ENCODE data around the gene SLC35G3.
"Not testable (repeated sequence)": the region's sequence is repeated elsewhere in the genome, so short reads cannot be mapped to it uniquely, and the experiment has no call there.

The SLC35G3 gene

GRCh38 chr17:35194001-35194400 is at the start of gene SLC35G3:
Gene SLC35G3, minus strand, starts transcription at chr17:35194393. Its CDS starts 86 bp downstream, at chr17:35194307.
- not testable (repeated sequence) for DNase-seq

DNA sequence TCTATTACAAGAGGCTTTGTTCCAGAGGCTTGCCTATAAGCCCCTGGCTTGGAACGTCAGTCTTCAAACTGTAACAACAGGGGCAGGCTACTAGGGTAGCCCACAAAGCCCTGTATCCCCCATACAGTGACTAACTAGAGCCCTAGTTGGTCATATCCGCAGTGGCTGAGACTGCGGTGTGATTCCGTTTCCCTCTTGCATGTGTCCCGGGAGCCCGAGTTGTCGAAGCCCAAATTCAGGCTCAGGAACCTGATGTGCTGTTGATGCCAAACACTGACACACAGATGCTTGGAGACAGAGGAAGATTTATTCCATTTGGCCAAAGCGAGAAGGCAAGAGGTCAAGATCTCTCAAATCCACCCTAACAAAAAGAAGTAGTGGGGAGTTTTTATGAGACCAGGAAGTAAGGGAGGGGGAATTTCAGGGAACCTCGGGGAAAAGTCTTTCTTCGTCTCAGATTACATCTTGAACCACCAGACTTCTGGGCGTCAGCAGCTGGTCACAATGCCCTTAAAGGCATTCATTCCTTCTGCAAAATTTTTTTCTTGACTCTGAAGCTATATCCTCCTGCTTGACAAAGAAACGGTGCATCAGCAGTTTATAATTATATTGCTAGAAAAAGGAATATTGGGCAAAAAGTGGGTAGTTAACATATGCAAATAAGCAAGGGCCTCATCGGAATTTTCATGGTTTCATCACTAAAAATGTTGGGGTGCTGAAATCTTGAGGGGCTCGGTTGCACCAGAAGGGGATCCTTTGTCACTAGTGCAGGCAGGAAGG is 49.6 kb upstream of the SLC35G3 start:
- peak; percentile 56 for DNase-seq

DNA sequence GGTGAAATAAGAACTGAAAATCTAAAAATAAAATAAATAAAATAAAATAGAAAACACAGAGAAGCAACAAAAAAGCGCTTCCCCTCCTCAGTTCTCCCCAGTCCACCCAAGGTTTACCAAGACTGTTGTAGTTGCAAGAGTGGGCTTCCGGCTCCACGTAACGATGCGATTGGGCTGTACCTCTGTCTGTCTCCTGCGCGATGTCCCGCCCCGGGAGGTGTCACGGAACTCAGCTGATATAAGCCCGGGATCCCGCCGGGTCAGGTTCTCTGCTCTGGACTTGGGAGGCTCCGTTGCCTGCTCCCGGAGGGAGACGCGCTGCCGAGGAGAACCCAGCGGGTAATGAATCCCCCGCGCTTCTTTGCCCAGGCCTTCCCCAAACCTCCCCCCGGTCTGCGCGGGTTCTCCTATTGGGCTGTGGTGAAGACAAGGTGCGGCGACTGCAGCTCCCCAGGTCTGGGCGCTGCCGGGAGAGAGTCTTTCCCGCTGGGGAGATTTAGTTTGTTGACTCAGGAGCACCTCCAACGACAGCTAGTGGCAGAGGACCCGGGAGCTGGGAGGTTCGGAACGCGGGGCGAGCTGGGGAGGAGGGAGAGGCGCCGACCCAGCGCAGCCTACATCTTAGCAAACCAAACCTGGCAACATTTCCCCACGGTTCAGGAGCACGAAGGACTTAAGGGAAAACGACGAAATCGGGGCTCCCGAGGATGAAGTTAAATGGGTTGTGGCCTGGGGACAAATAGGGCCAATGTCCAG is 48.8 kb upstream of the SLC35G3 start, which contains the start of gene SLFN5:
TSS of gene SLFN5 (plus strand) at position 268 of the 756 bp plus-strand sequence. CDS start 15,619 bp downstream, outside the sequence.
- peak; percentile 93 for DNase-seq

DNA sequence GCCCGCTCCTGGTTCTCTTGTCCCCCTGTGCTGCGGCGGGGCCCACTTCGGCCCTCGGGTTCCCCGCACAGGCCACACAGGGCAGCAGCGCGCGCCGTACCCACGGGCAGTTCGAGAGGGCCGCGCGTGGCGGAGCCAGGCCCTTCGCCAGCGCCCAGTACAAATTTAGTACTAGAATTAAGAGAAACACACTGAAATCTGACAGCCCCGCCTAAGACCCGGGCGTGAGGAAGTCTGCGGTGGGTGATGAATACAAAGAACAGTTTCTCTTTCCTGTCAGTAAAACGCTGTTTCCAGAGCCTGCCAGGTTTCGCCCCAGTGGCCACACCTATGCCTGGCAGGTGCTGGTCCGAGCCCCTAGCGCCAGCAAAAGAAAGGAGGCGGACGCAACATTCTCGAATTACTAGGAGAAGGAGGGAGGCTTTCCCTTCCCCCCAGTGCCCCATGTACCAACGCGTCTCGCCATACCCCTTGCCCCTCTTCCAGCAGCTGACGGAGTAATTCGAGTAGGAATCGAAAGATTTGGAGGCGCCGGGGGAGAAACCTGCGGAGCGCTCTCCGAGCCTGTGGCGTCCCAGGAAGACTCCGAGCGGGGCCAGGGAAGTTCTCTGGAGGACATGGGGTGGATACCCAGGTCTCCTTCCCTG is 48.1 kb upstream of the SLC35G3 start:
- DNase-seq, result peak; percentile 87

- peak; percentile 41 for DNase-seq
Observed at GRCh38 chr17:35241520-35241919, 47.3 kb upstream of the SLC35G3 start.

DNA sequence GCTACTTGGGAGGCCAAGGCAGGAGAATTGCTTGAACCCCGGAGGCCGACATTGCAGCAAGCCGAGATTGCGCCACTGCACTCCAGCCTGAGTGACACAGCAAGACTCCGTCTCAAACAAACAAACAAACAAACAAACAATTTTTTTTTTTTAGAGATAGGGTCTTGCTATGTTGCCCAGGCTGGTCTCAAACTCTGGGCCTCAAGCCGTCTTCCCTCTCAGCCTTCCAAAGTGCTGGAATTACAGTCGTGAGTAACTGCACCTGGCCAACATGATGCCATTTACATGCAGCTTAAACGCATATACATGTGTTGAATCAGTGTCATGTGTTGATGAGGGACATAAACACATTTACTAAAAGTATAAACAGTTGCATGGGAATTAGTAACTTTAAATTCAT is 46.7 kb upstream of the SLC35G3 start:
- DNase-seq, result no peak

GRCh38 chr17:35239823-35240222 is 45.6 kb upstream of the SLC35G3 start:
- no peak for DNase-seq

DNA sequence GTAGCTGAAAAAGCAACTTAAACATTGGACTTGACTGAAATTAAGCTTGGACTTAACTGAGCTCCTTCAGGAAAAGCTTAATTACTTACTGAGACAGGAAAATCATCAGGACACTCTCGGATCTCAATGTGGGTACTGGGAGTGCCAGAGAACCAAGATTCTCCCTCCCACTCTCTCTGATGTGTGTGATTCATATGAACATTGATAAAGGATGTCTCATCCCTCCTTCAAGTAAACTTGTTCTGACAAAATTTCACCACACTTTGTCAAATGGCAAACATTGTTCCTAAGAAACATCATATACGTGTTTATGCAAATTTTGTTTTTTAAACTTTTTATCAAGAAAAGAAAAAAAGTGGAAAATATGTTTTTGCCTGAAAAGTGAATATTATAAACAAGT is 44.6 kb upstream of the SLC35G3 start:
- no peak for DNase-seq

- no peak for DNase-seq
Observed at GRCh38 chr17:35236821-35237220, 42.6 kb upstream of the SLC35G3 start.

DNA sequence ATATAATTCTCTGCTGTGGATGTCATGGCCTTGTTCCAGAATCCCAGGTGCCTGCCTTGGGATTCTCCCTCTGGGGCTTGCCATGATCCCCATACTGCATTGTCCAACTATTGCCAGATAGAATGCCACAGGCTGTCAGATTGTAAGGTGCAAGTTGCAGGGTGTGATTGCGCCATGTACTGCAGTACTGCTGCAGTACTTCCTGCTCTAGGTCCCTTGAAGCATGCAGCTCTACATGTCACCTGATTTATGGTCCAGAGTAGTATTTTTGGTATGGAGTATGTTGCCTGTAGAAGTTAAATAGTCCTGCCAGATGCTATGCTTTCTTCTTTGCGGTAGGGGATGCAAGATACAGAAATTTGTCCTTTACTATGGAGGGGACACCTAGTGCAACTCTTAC is 41.7 kb upstream of the SLC35G3 start:
- DNase-seq, result no peak

DNA sequence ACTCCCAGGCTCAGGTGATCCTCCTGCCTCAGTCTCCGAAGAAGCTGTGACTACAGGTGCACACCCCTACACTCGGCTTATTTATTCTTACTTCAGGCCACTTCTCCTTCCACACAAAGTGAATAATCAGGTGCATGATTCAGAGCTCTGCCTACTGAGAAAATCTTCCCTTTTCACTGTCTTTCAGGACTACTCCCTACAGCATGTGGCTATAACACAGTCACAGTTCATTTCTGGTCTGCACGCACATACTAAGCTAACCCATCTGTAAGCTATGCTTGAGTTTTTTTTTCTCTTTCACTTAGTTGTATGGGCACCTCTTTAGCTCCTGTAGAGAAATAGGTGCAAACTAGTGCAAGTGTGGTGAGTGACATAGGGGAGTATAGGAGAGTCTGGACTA is 41.1 kb upstream of the SLC35G3 start:
- DNase-seq, result no peak

GRCh38 chr17:35234315-35234714 is 40.1 kb upstream of the SLC35G3 start:
- DNase-seq, result not testable (repeated sequence)

DNA sequence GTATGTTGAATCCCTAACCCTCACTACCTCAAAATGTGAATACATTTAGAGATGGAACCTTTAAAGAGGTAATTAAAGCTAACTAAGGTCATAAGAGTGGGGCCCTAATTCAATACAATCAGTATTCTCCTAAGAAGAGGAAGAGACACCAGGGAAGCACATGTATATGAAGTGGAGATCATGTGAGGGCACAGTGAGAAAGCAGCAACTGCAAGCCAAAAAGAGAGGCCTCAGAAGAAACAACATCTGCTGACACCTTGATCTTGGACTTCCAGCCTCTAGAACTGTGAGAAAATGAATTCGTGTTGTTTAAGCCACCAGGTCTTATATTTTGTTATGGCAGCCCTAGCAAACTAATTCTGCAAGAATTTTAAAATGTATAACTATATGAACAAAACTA is 35.4 kb upstream of the SLC35G3 start:
- DNase-seq, result no peak

DNA sequence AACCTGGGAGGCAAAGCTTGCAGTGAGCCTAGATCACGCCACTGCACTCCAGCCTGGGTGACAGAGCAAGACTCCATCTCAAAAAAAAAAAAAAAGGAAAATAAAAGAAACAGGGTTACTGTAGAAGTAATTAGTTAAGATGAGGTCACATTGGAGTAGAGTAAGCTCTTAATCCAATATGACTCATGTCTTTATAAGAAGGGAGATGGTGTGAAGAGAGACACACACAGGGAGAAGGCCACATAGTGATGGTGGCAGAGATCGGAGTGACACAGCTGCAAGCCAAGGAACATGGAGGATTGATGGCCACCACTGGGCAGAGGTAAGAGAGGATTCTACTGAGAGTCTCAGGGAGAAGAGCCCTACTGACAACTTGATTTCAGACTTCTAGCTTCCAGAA is 33.4 kb upstream of the SLC35G3 start:
- DNase-seq, result no peak

DNA sequence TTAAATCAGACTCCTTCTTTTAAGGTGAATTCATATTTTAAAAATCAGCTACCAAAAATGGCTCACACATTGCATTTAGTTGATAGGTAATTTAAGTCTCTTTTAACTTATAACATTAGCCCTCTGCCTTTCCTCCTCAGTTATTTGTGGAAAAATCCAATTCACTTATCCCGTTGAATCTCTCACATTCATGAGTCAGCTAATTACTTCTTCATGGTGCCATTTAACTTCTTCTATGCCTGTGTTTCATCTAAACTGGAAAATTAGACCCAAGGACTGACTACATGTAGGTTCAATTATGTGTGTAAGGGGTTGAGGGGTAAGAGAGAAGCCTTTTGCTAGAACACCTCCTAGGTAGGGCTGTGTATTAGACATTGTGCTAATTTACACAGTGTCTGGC is 30.2 kb upstream of the SLC35G3 start:
- no peak for DNase-seq

DNA sequence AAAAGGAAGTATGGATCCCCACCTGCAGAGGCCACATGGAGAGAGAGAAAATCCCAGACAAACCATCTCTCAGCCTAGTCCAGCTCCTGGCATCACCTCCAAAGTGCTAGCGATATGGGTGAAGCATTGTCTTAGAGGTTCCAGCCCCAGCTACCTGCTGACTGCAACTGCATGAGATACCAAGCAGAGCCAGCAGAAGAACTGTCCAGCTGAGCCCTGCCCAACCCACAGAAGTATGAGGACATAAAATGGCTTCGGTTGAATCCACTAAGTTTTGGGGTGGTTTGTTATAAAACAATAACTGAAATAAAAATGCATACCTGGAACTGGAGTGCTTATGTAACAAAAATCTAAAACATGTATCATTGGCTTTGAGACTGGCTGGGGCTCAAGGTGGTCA is 28.3 kb upstream of the SLC35G3 start:
- no peak for DNase-seq

GRCh38 chr17:35218915-35219314 is 24.7 kb upstream of the SLC35G3 start:
- DNase-seq, result no peak

GRCh38 chr17:35217107-35217506 is 22.9 kb upstream of the SLC35G3 start:
- DNase-seq, result no peak

GRCh38 chr17:35214631-35215273 is 20.6 kb upstream of the SLC35G3 start:
- peak; percentile 40 for DNase-seq

DNA sequence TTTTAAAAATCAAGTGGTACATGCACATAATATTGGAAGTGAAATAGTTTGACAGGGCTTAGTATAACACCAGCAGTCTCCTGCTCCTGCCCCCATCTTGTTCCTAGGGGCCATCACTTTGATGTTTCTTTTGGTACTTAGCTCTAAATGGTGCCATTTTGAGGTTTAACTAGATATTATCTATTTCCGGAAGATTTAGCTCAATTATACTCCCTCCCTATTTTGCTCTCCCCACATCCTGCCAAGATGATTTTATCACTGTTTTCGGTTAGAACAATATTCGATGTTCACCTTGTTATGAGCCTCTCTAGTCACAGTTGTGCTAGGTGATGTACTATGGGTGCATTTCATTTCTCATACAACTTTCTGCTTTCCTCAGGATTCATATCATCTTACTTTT is 20.0 kb upstream of the SLC35G3 start:
- DNase-seq, result peak; percentile 15

- DNase-seq, result no peak
Observed at GRCh38 chr17:35213412-35213940, 19.3 kb upstream of the SLC35G3 start.

DNA sequence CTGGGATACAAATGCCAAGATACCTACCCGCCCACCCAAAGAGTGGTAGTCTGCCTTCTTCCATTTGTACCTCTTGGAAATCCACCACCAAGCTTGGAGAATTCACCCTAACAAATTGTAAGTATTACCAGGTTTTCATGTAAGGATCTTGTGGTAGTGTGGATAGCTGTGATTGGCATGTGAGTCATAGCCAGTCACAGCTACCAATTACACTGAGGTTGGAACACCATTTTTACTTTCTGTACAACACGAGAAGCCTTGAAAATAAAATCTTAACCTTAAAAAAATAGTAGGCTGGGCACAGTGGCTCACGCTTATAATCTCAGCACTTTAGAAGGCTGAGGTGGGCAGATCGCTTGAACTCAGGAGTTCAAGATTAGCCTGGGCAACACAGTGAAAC is 18.5 kb upstream of the SLC35G3 start:
- DNase-seq, result no peak

DNA sequence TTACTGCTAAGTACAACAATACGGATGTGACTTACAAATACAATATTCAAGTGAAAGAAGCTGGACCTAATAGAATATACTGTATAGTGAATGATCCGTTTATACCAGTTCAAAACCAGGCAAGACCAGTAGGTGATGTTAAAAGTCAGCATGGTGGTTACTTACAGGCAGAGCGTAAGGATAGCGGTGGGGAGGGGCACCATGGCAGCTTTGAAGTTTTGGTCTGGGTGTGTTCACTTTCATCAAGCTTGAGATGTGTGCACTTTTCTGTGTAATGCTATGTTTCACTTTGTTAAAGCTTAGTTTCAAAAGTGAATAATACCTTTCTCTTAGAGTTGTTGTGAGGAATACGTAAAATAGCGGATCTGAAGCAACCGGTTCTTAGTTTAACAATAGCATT is 16.5 kb upstream of the SLC35G3 start:
- DNase-seq, result no peak

Data from activated naive CD4-positive, alpha-beta T cell treated with Interleukin-2 at 50 U/mL for 16 hours (primary cell).